Neural progenitor cell (in vitro differentiated cells): ENCODE results near the gene BEAN1.

ENCODE experiments used
- EZH2 ChIP-seq: fragments of 200-600 bp; sonication (generic); IDR thresholded peaks from 2 replicates; pipeline ENCODE4 v1.6.1; 2017; ENCODE audit warnings: antibody characterized with exemption, mild to moderate bottlenecking, moderate library complexity
- EZH2phosphoT487 ChIP-seq: fragments of 200-600 bp; sonication (generic); IDR thresholded peaks from 2 replicates; pipeline ENCODE4 v1.6.1; 2017; ENCODE audit warnings: antibody characterized with exemption
- TF ChIP-seq, protein P1 (sequence below): fragments of 200-600 bp; sonication (generic); IDR thresholded peaks from 2 replicates; pipeline ENCODE4 v1.5.1; 2017; ENCODE audit warnings: antibody characterized with exemption, mild to moderate bottlenecking

GRCh38 chr16:66478733-66479511 lies 51.8 kb downstream of the BEAN1 start:
- TF ChIP-seq EZH2 = no peak
- TF ChIP-seq, protein P1, sequence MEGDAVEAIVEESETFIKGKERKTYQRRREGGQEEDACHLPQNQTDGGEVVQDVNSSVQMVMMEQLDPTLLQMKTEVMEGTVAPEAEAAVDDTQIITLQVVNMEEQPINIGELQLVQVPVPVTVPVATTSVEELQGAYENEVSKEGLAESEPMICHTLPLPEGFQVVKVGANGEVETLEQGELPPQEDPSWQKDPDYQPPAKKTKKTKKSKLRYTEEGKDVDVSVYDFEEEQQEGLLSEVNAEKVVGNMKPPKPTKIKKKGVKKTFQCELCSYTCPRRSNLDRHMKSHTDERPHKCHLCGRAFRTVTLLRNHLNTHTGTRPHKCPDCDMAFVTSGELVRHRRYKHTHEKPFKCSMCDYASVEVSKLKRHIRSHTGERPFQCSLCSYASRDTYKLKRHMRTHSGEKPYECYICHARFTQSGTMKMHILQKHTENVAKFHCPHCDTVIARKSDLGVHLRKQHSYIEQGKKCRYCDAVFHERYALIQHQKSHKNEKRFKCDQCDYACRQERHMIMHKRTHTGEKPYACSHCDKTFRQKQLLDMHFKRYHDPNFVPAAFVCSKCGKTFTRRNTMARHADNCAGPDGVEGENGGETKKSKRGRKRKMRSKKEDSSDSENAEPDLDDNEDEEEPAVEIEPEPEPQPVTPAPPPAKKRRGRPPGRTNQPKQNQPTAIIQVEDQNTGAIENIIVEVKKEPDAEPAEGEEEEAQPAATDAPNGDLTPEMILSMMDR = peak; percentile 66
- no peak for TF ChIP-seq EZH2phosphoT487
